NCI-H1105 (cell line): Measurements from ENCODE around the gene ACTA2.
A peak's percentile ranks its signal among the peaks of the same experiment; 100 is the strongest.

Experiments used
- DNase-seq: peaks from one replicate; lab custom pipeline; 2025; lab: John Stamatoyannopoulos, UW

ACTA2 gene

DNA sequence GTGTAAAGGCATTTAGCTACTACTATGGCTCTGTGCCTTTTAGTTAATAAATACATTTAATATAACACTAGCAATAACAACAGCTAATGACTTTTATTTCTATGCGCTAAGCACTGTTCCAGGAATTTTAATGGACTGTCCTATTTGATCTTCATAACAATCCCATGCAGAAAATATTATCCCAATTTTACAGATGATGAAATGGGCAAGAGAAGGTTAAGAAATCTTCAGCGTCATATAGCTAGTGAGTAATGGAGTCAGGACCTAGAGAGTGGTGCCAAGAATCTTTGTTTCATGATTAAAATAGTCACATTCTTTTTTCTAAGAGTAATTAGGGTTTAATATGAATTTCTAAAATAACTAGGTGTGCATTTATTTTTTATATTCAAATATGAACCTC is 32.4 kb downstream of the ACTA2 start:
- no peak for DNase-seq

DNA sequence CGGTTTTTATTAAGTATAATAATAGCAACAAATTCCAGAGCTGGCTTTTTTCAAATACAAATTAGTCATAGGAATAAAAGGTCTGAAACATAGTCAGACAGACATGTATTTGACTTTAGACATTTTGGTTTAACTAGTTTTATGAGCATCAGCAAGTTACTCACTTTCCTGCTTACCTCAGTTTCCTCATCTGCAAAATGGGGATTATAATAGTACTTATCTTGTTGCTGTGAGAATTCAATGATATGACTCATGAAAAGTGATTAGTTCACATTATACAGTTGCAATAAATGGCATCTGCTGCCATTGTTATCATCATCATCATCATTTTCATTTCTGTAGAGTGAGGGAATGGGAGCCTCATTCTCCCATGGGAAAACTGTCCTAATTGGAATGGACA is 33.5 kb downstream of the ACTA2 start:
- no peak for DNase-seq

GRCh38 chr10:88918191-88918905 is 34.2 kb downstream of the ACTA2 start:
- DNase-seq = no peak

DNA sequence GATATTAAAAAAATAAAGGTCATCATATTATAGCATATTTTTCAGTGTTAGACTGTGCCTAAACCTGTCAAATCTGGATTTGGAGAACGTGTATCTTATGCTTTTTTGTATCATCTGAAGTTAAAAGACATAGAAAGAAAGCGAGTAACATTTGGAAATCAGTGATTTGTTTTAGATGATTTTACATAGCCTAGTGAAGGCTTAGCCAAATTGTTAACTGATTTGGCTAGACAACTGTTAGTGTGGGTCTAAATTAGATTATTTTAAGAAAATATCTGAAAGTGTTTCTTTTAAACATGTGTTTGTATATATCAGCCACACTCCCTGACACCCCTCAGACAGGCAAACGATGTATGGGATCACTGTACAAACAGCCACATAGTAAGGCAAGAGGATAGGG is 35.6 kb downstream of the ACTA2 start:
- DNase-seq = no peak

DNA sequence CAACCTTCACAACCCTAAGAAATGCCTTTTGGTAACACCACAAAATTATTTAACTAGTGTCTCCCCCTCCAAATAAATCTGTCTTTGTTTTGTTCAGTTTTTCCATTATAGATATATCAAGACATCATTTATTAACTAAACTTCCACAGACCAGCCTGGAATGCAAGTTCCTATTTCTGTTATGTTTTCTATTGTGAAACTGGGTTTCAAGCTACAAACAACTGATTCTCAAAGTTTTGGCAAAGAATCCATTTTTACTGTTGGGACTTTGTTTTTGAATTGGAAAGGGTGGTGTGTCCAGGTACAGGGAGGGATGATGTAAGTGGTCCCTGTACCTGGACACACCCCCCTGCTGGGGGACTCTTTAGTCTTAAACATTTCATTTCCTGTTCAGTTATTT is 36.3 kb downstream of the ACTA2 start:
- no peak for DNase-seq

GRCh38 chr10:88915781-88916180 is 36.8 kb downstream of the ACTA2 start:
- DNase-seq = no peak

- peak; percentile 30 for DNase-seq
Measured at GRCh38 chr10:88913788-88914187, 38.8 kb downstream of the ACTA2 start.

- DNase-seq = peak; percentile 4
Measured at GRCh38 chr10:88913127-88913526, 39.4 kb downstream of the ACTA2 start.

DNA sequence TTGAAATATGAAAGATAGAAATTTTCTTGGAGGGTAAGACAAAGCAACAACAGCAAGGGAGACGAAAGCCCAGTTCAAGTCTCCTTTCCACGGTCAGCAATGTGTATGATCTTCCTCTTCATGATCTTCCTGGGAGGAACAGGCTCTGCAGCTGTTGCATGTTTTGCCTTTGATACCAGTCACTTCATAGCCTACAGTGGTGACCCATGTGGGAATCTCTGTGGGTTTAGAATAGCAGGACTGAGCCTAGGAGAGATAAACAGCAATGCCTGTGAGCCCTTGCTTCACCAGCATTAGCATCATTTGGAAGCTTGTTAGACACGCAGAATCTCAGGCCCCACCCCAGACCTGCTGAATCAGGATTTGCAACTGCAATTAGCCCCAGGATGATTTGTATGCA is 40.7 kb downstream of the ACTA2 start:
- no peak for DNase-seq

DNA sequence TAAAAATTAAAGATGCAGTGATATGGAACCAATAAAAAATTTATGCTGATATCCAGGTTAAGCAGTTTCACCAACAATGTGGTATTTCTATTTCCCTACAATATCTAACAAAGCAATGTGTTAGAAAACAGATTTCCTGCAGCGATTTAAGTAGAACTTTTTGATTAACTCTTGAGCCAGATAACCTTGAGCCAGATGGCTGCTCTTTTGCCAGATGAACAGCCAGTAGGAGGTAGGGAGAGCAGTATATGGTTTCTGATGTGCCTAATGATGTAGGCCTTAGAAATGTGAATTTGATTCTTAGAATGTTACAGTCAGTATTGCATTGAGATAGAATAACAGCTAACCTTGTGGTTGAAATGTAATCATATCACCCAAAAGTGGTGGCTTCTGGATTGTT is 41.5 kb downstream of the ACTA2 start:
- DNase-seq = no peak

DNA sequence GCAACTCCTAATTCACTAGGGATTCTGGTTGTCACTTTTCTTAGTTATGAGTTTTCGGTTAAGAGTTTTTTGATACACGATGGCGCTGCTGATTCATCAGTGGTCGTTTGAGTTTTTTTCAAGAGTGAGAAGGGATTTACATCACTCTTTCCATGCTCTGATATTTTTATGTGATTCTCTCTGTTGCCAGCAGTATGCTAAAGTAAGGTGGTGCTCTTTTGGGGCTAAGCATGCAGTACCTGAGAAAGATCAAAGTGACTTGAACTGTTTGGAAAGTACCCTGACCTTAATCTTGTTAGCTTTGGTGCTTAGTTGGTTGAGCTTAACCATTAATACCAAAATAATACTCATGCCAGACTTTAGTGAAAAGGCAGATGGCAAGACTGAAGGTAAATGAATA is 44.4 kb downstream of the ACTA2 start:
- DNase-seq = no peak

DNA sequence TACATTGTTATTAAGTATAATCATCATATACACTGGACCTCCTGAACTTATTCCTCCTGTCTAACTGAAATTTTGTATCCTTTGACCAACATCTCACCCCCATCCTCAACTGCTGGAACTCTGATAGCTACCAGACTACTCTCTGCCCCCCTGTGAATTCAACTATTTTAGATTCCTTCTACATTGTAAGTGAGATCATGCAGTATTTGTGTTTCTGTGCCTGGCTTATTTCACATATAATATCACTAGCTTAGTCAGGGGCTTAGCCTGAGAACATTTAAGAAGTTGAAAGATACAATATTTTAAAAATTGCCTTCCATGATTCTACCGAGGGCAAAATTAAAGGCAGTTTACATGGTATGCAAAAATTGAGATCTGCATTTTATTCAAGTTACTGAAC is 45.7 kb downstream of the ACTA2 start:
- no peak for DNase-seq

DNA sequence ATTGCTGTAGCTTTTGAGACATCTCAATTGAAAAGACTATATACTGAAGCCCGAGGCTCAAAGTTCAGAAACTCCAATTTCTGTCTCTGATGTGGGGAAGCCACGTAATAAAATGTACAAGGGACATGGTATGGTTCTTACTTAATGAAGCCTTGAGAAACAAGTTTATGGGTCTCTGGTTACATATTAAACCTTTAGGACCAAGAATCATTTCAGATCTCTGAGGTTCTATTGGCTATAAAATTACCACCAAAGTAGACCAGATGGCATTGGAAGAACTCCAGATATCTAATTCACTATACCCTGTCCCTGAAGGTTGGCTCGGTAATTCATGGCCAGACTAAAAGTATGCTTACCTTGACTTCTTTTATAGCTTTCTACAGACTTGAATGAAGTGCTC is 48.9 kb downstream of the ACTA2 start:
- no peak for DNase-seq

GRCh38 chr10:88901984-88902789 is 50.4 kb downstream of the ACTA2 start:
- DNase-seq = no peak

- DNase-seq = no peak
Measured at GRCh38 chr10:88901206-88901983, 51.2 kb downstream of the ACTA2 start.

GRCh38 chr10:88899886-88900285 is 52.7 kb downstream of the ACTA2 start:
- DNase-seq = no peak

- DNase-seq = no peak
Measured at GRCh38 chr10:88898727-88899126, 53.8 kb downstream of the ACTA2 start.

- DNase-seq = no peak
Measured at GRCh38 chr10:88896994-88897853, 55.3 kb downstream of the ACTA2 start.

GRCh38 chr10:88896372-88896993 is 56.1 kb downstream of the ACTA2 start:
- DNase-seq = no peak

- no peak for DNase-seq
Measured at GRCh38 chr10:88895250-88895649, 57.3 kb downstream of the ACTA2 start.

GRCh38 chr10:88893611-88894010 is 59.0 kb downstream of the ACTA2 start:
- DNase-seq = no peak
